DMS53 (cell line): Measurements from ENCODE around the gene ORAI3.
A peak's percentile ranks its signal among the peaks of the same experiment; 100 is the strongest.

Source experiments
- DNase-seq: peaks from one replicate; lab custom pipeline; 2025; lab: John Stamatoyannopoulos, UW

Gene ORAI3

DNA sequence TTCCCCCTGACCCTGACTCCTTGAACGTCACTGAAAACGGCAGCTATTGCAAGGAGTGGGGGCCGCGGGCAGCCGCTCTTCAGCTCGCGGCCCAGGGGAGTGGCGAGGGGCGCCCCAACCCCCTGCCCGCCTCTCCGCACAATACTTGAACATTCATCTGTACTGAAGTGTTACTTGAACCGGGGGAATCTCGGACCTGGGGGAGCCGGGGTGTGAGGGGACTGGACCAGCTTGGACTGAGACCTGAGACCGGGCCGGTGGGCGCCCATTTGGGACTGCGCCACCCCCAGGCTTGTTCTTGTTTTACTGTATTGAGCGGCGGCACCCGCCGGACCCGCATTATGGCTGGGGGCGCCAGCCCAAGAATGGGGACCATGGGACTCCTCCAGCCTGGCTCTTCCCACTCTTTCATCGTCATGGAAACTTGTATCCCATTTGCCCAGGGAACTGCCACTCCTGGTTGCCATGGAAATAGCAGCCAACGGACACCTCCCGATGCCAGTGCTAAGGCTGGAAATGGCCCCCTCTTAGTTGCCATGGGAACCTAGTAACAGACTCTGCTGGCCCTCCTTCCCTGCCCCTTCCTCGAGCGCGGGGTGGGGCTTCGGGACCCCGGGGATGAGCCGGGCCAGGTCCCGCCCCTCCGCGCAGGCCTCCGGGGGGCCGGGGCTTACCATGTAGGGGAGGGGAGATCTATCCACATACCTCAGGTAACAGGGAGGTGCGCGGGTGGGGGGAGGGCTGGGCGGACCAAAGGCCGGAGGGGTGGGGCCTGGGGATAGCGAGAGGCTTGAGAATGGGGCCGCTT, 805 bp upstream of the ORAI3 start:
- DNase-seq: peak; percentile 98

DNA sequence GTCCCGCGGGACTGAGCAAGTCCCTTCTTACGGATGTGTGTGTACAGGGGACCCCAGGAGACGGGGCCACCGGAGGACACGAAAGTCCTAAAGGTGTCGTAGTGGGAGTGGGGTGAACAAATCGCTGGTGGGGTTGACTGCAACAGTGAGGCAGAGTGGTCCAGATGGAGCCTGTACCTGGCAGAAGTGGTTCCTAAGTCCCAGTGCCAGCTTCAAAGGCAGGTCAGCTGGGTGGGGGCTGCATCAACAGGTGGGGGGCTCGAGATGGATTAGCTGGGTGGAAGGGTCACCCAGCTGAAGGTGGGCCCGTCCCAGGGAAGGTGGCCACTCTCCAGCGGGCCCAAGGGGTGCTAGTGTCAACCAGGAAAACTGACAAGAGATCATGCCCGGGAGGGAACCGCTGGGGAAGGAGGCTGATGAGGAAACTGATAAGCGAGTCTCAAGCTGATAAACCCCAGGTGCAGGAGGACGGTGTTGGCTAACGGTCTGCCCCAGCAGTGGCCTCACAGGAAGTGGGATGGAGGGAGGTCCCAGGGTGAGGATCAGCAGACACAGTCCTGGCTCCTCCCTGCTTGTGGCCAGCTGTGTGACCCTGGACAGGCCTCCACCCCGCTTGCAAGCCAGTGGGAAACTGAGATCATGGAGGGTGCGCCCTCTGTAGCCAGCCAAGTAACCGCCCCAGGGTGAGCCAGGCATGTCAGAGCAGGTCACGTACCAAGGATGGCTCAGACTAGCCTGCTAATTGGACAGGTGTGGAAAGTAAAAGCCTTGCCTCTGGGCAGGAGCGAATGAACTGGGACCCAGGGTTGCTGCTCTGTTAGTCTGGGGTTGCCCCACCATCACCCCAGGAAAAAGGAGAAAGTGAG, 1.0 kb downstream of the ORAI3 start:
- DNase-seq: peak; percentile 78

GRCh38 chr16:30950516-30951065, 1.7 kb downstream of the ORAI3 start:
- DNase-seq: no peak

GRCh38 chr16:30951193-30951592, 2.3 kb downstream of the ORAI3 start:
- DNase-seq: no peak

DNA sequence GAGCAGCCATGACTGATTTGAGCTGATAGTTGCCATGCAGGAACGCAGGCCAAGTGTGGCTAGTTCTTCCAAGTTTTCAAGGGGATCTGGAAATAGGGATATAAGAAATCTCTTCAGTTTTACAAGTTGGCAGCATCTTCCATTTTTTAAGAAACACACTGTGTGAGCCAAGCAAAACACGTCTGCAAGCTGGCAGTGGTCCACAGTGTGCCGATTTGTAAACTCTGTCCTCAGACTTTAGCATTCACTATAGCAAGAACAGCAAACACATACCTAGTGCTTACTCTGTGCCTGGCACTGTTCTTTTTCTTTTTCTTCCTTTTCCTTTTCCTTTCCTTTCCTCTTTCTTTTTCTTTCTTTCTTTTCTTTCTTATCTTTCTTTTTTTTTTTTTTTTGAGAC, 2.9 kb downstream of the ORAI3 start:
- no peak for DNase-seq

DNA sequence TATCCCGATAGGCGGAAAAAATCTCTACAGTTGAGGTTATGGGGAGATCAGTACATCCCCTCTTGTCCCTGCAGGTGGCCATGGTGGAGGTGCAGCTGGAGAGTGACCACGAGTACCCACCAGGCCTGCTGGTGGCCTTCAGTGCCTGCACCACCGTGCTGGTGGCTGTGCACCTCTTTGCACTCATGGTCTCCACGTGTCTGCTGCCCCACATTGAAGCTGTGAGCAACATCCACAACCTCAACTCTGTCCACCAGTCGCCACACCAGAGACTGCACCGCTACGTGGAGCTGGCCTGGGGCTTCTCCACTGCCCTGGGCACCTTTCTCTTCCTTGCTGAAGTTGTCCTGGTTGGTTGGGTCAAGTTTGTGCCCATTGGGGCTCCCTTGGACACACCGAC, 4.2 kb downstream of the ORAI3 start:
- no peak for DNase-seq

- peak; percentile 80 for DNase-seq
These were observed 4.8 kb downstream of the ORAI3 start for GRCh38 chr16:30953511-30954124.

GRCh38 chr16:30954993-30955392, 6.1 kb downstream of the ORAI3 start:
- no peak for DNase-seq

GRCh38 chr16:30956601-30957455, 8.0 kb downstream of the ORAI3 start:
- peak; percentile 92 for DNase-seq

DNA sequence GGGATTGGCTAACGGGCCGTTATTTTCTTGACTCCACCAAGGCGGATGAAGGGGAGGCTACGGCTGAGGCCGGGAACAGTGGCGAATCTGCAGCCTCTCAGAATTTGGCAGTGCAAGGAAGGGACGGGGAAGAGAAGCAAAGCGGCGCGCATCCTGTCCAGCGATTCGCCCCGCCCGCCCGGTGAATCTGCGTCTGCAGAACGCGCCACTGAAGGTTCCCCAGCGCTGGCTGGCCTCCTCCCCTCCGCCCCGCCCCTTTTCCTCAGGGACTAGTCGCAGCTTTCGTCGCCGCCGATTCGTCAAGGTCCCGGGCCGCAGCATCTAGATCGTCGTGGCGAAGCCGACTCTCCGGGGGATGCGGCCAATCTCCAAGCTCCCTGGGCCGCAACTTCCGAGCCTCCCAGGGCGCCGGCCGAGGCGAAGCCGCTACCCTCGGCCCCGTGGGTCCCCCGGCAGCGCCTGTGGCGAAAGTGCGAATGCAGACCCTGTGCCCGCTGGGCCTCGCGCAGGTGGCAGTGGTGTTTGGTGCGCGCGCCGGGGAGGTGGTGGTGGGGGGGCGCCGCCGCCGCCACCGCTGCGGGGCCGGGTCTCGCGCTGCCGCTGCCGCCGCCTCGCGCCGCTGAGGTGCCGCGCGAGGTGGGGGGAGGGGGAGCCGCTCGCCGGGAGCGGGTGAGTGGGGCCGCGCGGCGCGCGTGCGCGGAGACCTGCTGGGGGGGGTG, 8.7 kb downstream of the ORAI3 start, which contains the start of gene SETD1A:
Gene SETD1A, plus strand, starts transcription at position 299 of the 719 bp plus-strand sequence. CDS start 978 bp downstream, outside the sequence.
- DNase-seq: peak; percentile 97

- DNase-seq: peak; percentile 75
These were observed 9.6 kb downstream of the ORAI3 start for GRCh38 chr16:30958175-30959079.

DNA sequence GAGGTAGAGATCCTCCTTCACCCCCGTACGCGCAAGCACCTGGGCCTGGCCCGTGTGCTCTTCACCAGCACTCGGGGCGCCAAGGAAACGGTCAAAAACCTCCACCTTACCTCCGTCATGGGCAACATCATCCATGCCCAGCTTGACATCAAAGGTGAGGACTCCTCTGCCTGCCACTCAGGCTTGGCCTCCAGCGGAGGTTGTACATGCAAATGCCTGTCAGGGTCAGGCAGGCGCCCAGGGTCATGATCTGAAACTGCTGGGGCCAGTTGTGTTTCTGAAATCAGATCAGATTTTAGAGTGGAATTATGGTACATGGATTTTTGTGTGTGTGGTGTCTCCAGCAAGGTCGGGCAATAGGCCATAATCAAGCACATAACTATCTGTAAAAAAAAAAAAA, 12.5 kb downstream of the ORAI3 start:
- DNase-seq: no peak

DNA sequence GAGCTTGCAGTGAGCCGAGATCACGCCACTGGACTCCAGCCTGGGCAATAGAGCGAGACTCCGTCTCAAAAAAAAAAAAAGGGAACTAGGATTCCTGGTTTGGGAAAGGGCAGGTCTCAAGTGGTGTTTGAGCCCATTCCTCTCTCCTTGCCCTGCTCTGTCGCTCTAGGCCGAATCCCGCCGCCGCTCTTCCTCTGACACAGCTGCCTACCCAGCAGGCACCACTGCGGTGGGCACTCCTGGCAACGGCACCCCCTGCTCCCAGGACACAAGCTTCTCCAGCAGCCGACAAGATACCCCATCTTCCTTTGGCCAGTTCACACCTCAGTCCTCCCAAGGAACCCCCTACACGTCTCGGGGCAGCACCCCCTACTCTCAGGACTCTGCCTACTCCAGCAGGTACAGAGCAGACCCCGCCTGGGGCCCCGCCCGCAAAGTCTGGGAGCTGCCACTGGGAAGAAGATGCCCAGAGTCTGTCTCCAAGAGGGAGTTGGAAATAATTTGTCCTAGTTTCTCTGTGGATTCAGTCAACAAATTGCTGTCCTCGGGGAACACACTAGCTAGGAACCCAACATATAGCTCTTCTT, 15.2 kb downstream of the ORAI3 start:
- DNase-seq: no peak

DNA sequence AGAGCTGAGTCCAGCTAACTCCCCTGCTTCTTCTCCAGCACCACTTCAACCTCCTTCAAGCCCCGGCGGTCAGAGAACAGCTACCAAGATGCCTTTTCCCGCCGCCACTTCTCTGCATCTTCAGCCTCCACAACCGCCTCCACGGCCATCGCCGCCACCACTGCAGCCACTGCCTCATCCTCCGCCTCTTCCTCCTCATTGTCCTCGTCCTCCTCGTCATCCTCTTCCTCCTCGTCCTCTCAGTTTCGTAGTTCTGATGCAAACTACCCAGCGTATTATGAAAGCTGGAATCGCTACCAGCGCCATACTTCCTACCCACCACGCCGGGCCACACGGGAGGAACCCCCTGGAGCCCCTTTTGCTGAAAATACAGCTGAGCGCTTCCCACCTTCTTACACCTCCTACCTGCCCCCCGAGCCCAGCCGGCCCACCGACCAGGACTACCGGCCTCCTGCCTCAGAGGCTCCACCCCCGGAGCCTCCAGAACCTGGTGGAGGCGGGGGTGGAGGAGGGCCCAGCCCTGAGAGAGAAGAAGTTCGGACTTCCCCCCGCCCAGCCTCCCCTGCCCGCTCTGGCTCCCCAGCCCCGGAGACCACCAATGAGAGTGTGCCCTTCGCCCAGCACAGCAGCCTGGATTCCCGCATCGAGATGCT, 15.8 kb downstream of the ORAI3 start:
- no peak for DNase-seq

DNA sequence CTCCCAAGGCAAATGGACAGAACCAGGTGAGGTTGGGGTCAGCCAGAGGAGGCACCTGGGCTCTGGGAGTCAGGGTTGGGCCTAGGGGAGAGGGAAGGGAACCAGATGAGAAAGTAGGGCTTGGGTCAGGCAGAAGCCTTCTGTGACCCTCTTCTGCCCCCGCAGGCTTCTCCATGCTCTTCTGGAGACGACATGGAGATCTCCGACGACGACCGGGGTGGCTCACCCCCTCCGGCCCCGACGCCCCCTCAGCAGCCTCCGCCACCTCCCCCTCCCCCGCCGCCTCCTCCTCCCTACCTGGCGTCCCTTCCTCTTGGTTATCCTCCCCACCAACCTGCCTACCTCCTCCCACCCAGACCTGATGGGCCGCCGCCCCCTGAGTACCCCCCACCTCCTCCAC, 16.6 kb downstream of the ORAI3 start:
- no peak for DNase-seq

GRCh38 chr16:30966033-30966619, 17.3 kb downstream of the ORAI3 start:
- no peak for DNase-seq

DNA sequence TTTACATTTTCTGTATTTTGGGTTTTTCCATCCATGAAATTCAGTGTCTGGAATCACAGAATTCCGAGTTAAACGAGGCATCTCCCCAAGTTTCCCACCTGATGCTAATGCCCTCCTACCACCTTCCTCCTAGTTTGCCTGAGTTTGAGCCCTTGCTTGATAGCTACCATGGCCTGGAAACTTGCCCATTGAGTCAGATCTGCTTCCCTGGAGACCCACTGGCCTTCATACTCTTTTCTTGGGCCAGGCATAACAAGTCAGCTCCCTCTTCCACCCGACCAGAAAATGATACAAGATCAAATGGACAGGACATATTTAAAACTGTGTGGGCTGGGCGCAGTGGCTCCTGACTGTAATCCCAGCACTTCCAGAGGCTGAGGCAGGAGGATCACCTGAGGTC, 18.9 kb downstream of the ORAI3 start:
- DNase-seq: no peak

- no peak for DNase-seq
These were observed 20.5 kb downstream of the ORAI3 start for GRCh38 chr16:30969246-30969842.
